Transverse colon (tissue), 4 donors: ENCODE measurements around the gene WLS. TPM values are rescaled to one million over a fixed set of nuclear protein-coding genes. Genes with fewer than 3 reads are reported as not detected.

ENCODE experiments used
- DNase-seq: peaks from one replicate; pipeline ENCODE4 v3.0.0-alpha.2; 2019
- H3K27ac ChIP-seq, 4 donors: fragments of 200-600 bp; sonication (generic); 2 replicates each; pipeline ENCODE4 v1.5.1; 2016 to 2018; ENCODE audit warnings: inconsistent platforms in 4 of 4
- H3K27me3 ChIP-seq: fragments of 200-600 bp; sonication (generic); 2 replicates; pipeline ENCODE4 v1.5.1; 2017; ENCODE audit warnings: inconsistent platforms
- H3K36me3 ChIP-seq, 4 donors: fragments of 200-600 bp; sonication (generic); 2 replicates each; pipeline ENCODE4 v1.5.1; 2017 to 2019; ENCODE audit warnings: inconsistent platforms in 4 of 4
- H3K4me1 ChIP-seq, 4 donors: fragments of 200-600 bp; sonication (generic); 2 replicates each; pipeline ENCODE4 v1.5.1; 2017 to 2020; ENCODE audit warnings: inconsistent platforms in 4 of 4
- H3K4me3 ChIP-seq, 4 donors: fragments of 200-600 bp; sonication (generic); 1 replicate in 1 of 4; 2 replicates in 3 of 4; pipeline versions ENCODE4 v1.5.1 to v1.6.1; 2017 to 2019; ENCODE audit warnings: inconsistent platforms in 4 of 4
- H3K9me3 ChIP-seq, 2 donors: fragments of 200-600 bp; sonication (generic); 2 replicates each; pipeline ENCODE4 v1.5.1; 2017 to 2019; ENCODE audit warnings: inconsistent platforms in 2 of 2
- CTCF ChIP-seq, 5 experiments: fragments of 200-600 bp in 3 of 5; fragments of 450-650 bp in 2 of 5; sonication (generic) in 3 of 5; IDR thresholded peaks; 1 replicate in 2 of 5; 2 replicates in 3 of 5; pipeline ENCODE4 v1.5.1; 2016 to 2017; ENCODE audit warnings: antibody characterized with exemption in 5 of 5, inconsistent platforms in 3 of 5, mild to moderate bottlenecking in 2 of 5, moderate library complexity in 1 of 5
- EP300 ChIP-seq: sonication (generic); formaldehyde crosslinking; IDR thresholded peaks from one replicate; pipeline ENCODE4 v1.6.1; 2017; ENCODE audit warnings: antibody characterized with exemption, low read depth
- POLR2A ChIP-seq: fragments of 450-650 bp; IDR thresholded peaks from one replicate; pipeline ENCODE4 v1.6.1; 2016; ENCODE audit warnings: antibody characterized with exemption, mild to moderate bottlenecking, moderate library complexity
- POLR2AphosphoS5 ChIP-seq, 3 donors: sonication (generic); formaldehyde crosslinking; IDR thresholded peaks; one replicate each; pipeline ENCODE4 v1.6.1; 2016; ENCODE audit warnings: antibody characterized with exemption in 3 of 3
- WGBS, 2 donors: methylation state at CpG; one replicate each; pipeline ENCODE4 v1.1.5; 2018; ENCODE audit warnings: low coverage in 1 of 2; 5-methylcytosine and 5-hydroxymethylcytosine counted together
- in situ Hi-C, 4 donors: fragments of 200-750 bp; cut with MboI; loops; one replicate each; pipeline versions ENCODE4 v1.15.0 to v1.15.1; 2017; ENCODE audit warnings: low sequenced_read_pairs in 3 of 4, low pct_ligation_motif_present in 1 of 4, low pct_unique_long_range_greater_than_20kb in 1 of 4
- intact Hi-C: fragments of 100-400 bp; cut with DNase I; formaldehyde crosslinking; loops from one replicate; pipeline ENCODE4 v1.15.1; 2023; ENCODE audit warnings: low total_unique reads
- total RNA-seq, 4 donors: library from RNA; depleted of rRNA; stranded (reverse); fragments of >200 nt; gene quantifications; one replicate each; pipeline ENCODE4 v1.1.0, GENCODE V29; 2016

The WLS gene
- total RNA-seq, 4 donors from 2014 or later: 69.9 to 117 (median 98.7) TPM

GRCh38 chr1:68254667-68255226 is 22.4 kb upstream of the WLS start:
- H3K4me3 ChIP-seq: no peak overlapping the region
- in situ Hi-C loops: no loop called here
- peaks cover 0 to 8% (median 0%) of the 10 kb centered on the region in 4 donors for H3K4me1 ChIP-seq
- no peaks in the 10 kb centered on the region for H3K36me3 ChIP-seq
- no peak for DNase-seq
- H3K27me3 ChIP-seq: no peaks in the 10 kb centered on the region
- H3K27ac ChIP-seq: peak overlapping the region in 1 of 4 donors; percentile 45
- WGBS, 2 donors: 61 to 71% methylated on average over 3 of the region's 3 CpGs
- intact Hi-C loops: no loop called here
- TF ChIP-seq CTCF (IDR thresholded peaks at IDR 0.05) (no peak), POLR2A (no peak), POLR2AphosphoS5 (IDR thresholded peaks at IDR 0.05) (no peak)
- no peaks in the 10 kb centered on the region for H3K9me3 ChIP-seq

- in situ Hi-C loops (no loop called here), intact Hi-C loops (loop anchor here (10.0 kb wide), 1 partner anchor 88 kb away; no protein-coding TSS in a partner anchor)
- no peaks in the 10 kb centered on the region for H3K36me3 ChIP-seq
- no peaks in the 10 kb centered on the region for H3K27me3 ChIP-seq
- H3K4me3 ChIP-seq: no peak overlapping the region
- TF ChIP-seq POLR2AphosphoS5 (IDR thresholded peaks at IDR 0.05) (no peak), CTCF (IDR thresholded peaks at IDR 0.05) (no peak), POLR2A (no peak), EP300 (no peak)
- peaks cover 0 to 10% (median 0%) of the 10 kb centered on the region in 4 donors for H3K4me1 ChIP-seq
- no peaks in the 10 kb centered on the region for H3K9me3 ChIP-seq
- no peak overlapping the region for H3K27ac ChIP-seq
- WGBS, 2 donors: 95 to 100% methylated on average over 2 of the region's 2 CpGs
- no peak for DNase-seq
Measured at GRCh38 chr1:68237040-68237439, 4.7 kb upstream of the WLS start.

- H3K27me3 ChIP-seq: no peaks in the 10 kb centered on the region
- in situ Hi-C loops: no loop called here
- intact Hi-C loops: loop anchor here (5.0 to 10.0 kb wide), 2 partner anchors 91 to 112 kb away; no protein-coding TSS in a partner anchor
- H3K4me1 ChIP-seq: peaks cover 0 to 27% (median 15%) of the 10 kb centered on the region in 4 donors
- H3K36me3 ChIP-seq: no peaks in the 10 kb centered on the region
- no peak for DNase-seq
- no peak overlapping the region for H3K27ac ChIP-seq
- H3K4me3 ChIP-seq: no peak overlapping the region
- TF ChIP-seq EP300: no peak
- no peak for TF ChIP-seq POLR2A
- TF ChIP-seq CTCF (IDR thresholded peaks at IDR 0.05): no peak
- no peak for TF ChIP-seq POLR2AphosphoS5 (IDR thresholded peaks at IDR 0.05)
- WGBS, 2 donors: 60% methylated on average over 1 to 2 of the region's 2 CpGs
- no peaks in the 10 kb centered on the region for H3K9me3 ChIP-seq
Measured at GRCh38 chr1:68234094-68234493, 1.8 kb upstream of the WLS start.

GRCh38 chr1:68233202-68233601 is 879 bp upstream of the WLS start:
- TF ChIP-seq EP300: no peak
- 47% methylated on average over 1 of the region's 1 CpG; no CpG with 5 or more reads in 1 of the 2 donors for WGBS, 2 donors
- Histone ChIP-seq H3K27me3 (no peaks in the 10 kb centered on the region), H3K27ac (peak overlapping the region; percentile 83 to 95 (median 89)), H3K9me3 (no peaks in the 10 kb centered on the region), H3K4me1 (peaks cover 0 to 33% (median 17%) of the 10 kb centered on the region in 4 donors), H3K36me3 (no peaks in the 10 kb centered on the region), H3K4me3 (peak overlapping the region in 3 of 4 donors; percentile 69 to 74 (median 71))
- DNase-seq: no peak
- intact Hi-C loops (loop anchor here (5.0 to 10.0 kb wide), 2 partner anchors 92 to 111 kb away; no protein-coding TSS in a partner anchor), in situ Hi-C loops (no loop called here)
